Measurements from ENCODE around the gene KCNIP4. TPM values are rescaled to one million over a fixed set of nuclear protein-coding genes. Genes with fewer than 3 reads are reported as not detected.
"Not testable (repeated sequence)": the region's sequence is repeated elsewhere in the genome, so short reads cannot be mapped to it uniquely, and the experiment has no call there.

KCNIP4 gene
- total RNA-seq, 4 donors from 2014 or later: 2.5 TPM; not detected in 2

- no peaks in the 10 kb centered on the region for H3K27me3 ChIP-seq
- WGBS, 2 donors (ENCODE audit: low coverage in 1 of 2): 29 to 42% methylated on average over 2 of the region's 2 CpGs
- TF ChIP-seq EP300 (IDR thresholded peaks at IDR 0.05; ENCODE audit: low read depth): no peak
- TF ChIP-seq POLR2AphosphoS5 (IDR thresholded peaks at IDR 0.05): no peak
- no peak for TF ChIP-seq POLR2A (IDR thresholded peaks at IDR 0.05)
- TF ChIP-seq CTCF (IDR thresholded peaks at IDR 0.05): no peak
- in situ Hi-C loops (cut with MboI; ENCODE audit: low pct_ligation_motif_present in 1 of 4, low pct_unique_long_range_greater_than_20kb in 1 of 4, low sequenced_read_pairs in 3 of 4) (no loop called here), intact Hi-C loops (cut with DNase I; ENCODE audit: low total_unique reads) (no loop called here)
- H3K4me1 ChIP-seq: no peaks in the 10 kb centered on the region
- H3K27ac ChIP-seq: no peak overlapping the region
- no peak overlapping the region for H3K4me3 ChIP-seq
- no peak for DNase-seq
- H3K9me3 ChIP-seq: no peaks in the 10 kb centered on the region
- H3K36me3 ChIP-seq: no peaks in the 10 kb centered on the region
Observed at GRCh38 chr4:21367567-21367966, 581.0 kb downstream of the KCNIP4 start.

GRCh38 chr4:21366840-21367239 is 581.7 kb downstream of the KCNIP4 start:
- in situ Hi-C loops (cut with MboI; ENCODE audit: low pct_ligation_motif_present in 1 of 4, low pct_unique_long_range_greater_than_20kb in 1 of 4, low sequenced_read_pairs in 3 of 4) (no loop called here), intact Hi-C loops (cut with DNase I; ENCODE audit: low total_unique reads) (no loop called here)
- TF ChIP-seq POLR2A (IDR thresholded peaks at IDR 0.05) (no peak), CTCF (IDR thresholded peaks at IDR 0.05) (no peak), POLR2AphosphoS5 (IDR thresholded peaks at IDR 0.05) (no peak), EP300 (IDR thresholded peaks at IDR 0.05; ENCODE audit: low read depth) (no peak)
- no peaks in the 10 kb centered on the region for H3K9me3 ChIP-seq
- DNase-seq: no peak
- no peak overlapping the region for H3K4me3 ChIP-seq
- H3K36me3 ChIP-seq: no peaks in the 10 kb centered on the region
- H3K27ac ChIP-seq: no peak overlapping the region
- no peaks in the 10 kb centered on the region for H3K4me1 ChIP-seq
- 40 to 50% methylated on average over 1 of the region's 1 CpG for WGBS, 2 donors (ENCODE audit: low coverage in 1 of 2)
- no peaks in the 10 kb centered on the region for H3K27me3 ChIP-seq

GRCh38 chr4:21366312-21366711 is 582.3 kb downstream of the KCNIP4 start:
- intact Hi-C loops (cut with DNase I; ENCODE audit: low total_unique reads) (no loop called here), in situ Hi-C loops (cut with MboI; ENCODE audit: low pct_ligation_motif_present in 1 of 4, low pct_unique_long_range_greater_than_20kb in 1 of 4, low sequenced_read_pairs in 3 of 4) (no loop called here)
- Histone ChIP-seq H3K27me3 (no peaks in the 10 kb centered on the region), H3K4me3 (no peak overlapping the region), H3K27ac (no peak overlapping the region), H3K36me3 (no peaks in the 10 kb centered on the region), H3K9me3 (no peaks in the 10 kb centered on the region), H3K4me1 (no peaks in the 10 kb centered on the region)
- no peak for TF ChIP-seq CTCF (IDR thresholded peaks at IDR 0.05)
- TF ChIP-seq EP300 (IDR thresholded peaks at IDR 0.05; ENCODE audit: low read depth): no peak
- TF ChIP-seq POLR2AphosphoS5 (IDR thresholded peaks at IDR 0.05): no peak
- TF ChIP-seq POLR2A (IDR thresholded peaks at IDR 0.05): no peak
- DNase-seq: no peak
- 22 to 43% methylated on average over 2 of the region's 2 CpGs for WGBS, 2 donors (ENCODE audit: low coverage in 1 of 2)

GRCh38 chr4:21363701-21364100 is 584.9 kb downstream of the KCNIP4 start:
- TF ChIP-seq EP300 (IDR thresholded peaks at IDR 0.05; ENCODE audit: low read depth): no peak
- TF ChIP-seq CTCF (IDR thresholded peaks at IDR 0.05): no peak
- no peak for TF ChIP-seq POLR2A (IDR thresholded peaks at IDR 0.05)
- TF ChIP-seq POLR2AphosphoS5 (IDR thresholded peaks at IDR 0.05): no peak
- Histone ChIP-seq H3K4me3 (no peak overlapping the region), H3K4me1 (no peaks in the 10 kb centered on the region), H3K9me3 (no peaks in the 10 kb centered on the region), H3K27ac (no peak overlapping the region), H3K27me3 (no peaks in the 10 kb centered on the region), H3K36me3 (no peaks in the 10 kb centered on the region)
- 80 to 81% methylated on average over 1 of the region's 1 CpG for WGBS, 2 donors (ENCODE audit: low coverage in 1 of 2)
- in situ Hi-C loops (cut with MboI; ENCODE audit: low pct_ligation_motif_present in 1 of 4, low pct_unique_long_range_greater_than_20kb in 1 of 4, low sequenced_read_pairs in 3 of 4) (no loop called here), intact Hi-C loops (cut with DNase I; ENCODE audit: low total_unique reads) (no loop called here)
- no peak for DNase-seq

- H3K4me1 ChIP-seq; in situ Hi-C loops (cut with MboI; ENCODE audit: low pct_ligation_motif_present in 1 of 4, low pct_unique_long_range_greater_than_20kb in 1 of 4, low sequenced_read_pairs in 3 of 4); intact Hi-C loops (cut with DNase I; ENCODE audit: low total_unique reads); H3K4me3 ChIP-seq; DNase-seq; H3K27me3 ChIP-seq; H3K27ac ChIP-seq; H3K36me3 ChIP-seq; H3K9me3 ChIP-seq: not testable (repeated sequence)
- 94% methylated on average over 4 of the region's 4 CpGs; no CpG with 5 or more reads in 1 of the 2 donors for WGBS, 2 donors (ENCODE audit: low coverage in 1 of 2)
Observed at GRCh38 chr4:21352354-21352753, 596.2 kb downstream of the KCNIP4 start.

Measured in transverse colon (tissue), 4 donors.